B cell (primary cell): ENCODE measurements around the gene RECK. TPM values are rescaled to one million over a fixed set of nuclear protein-coding genes. Genes with fewer than 3 reads are reported as not detected.

Source experiments
- ATAC-seq: fragments of 200-7000 bp; cut with Tn5 transposase; one replicate; pipeline ENCODE4 v1.10.0; 2021; ENCODE audit warnings: low read depth, mild to moderate bottlenecking, moderate number of reproducible peaks, moderate library complexity
- CTCF ChIA-PET: fragments of 350-600 bp; sonication (Branson Sonifier 250); formaldehyde crosslinking; loops from one replicate; lab custom pipeline; 2021; ENCODE audit warnings: antibody characterized with exemption, inconsistent platforms; lab: Charles Lee
- POLR2A ChIA-PET: fragments of 350-600 bp; sonication (Branson Sonifier 250); formaldehyde crosslinking; loops from one replicate; lab custom pipeline; 2021; ENCODE audit warnings: antibody characterized with exemption; lab: Charles Lee
- DNase-seq: peaks from one replicate; pipeline ENCODE4 v3.0.0; 2013
- H2AFZ ChIP-seq: 2 replicates; pipeline ENCODE4 v1.6.1; 2012; ENCODE audit warnings: mild to moderate bottlenecking, low read depth, low read length; ENCODE audit not compliant: insufficient read depth, poor library complexity, severe bottlenecking
- H3K27ac ChIP-seq, 2 donors: 1 replicate in 1 of 2; 2 replicates in 1 of 2; pipeline ENCODE4 v1.5.1; 2012 to 2013; ENCODE audit warnings: low read length in 2 of 2, mild to moderate bottlenecking in 2 of 2, moderate library complexity in 1 of 2
- H3K27me3 ChIP-seq, 4 experiments: fragments of 200-600 bp in 1 of 4; sonication (generic) in 1 of 4; replicated peaks in 1 of 4; 1 replicate in 2 of 4; 2 replicates in 2 of 4; pipeline versions ENCODE4 v1.6.1 to v1.7.0; 2013 to 2016; ENCODE audit warnings: low read length in 3 of 4, mild to moderate bottlenecking in 2 of 4, mixed read lengths in 1 of 4, moderate library complexity in 1 of 4; ENCODE audit not compliant: insufficient read depth in 4 of 4, control insufficient read depth in 3 of 4; ENCODE audit errors: control extremely low read depth in 1 of 4
- H3K36me3 ChIP-seq, 2 experiments: replicated peaks in 1 of 2; 1 replicate in 1 of 2; 2 replicates in 1 of 2; pipeline versions ENCODE4 v1.6.1 to v1.7.1; 2013; ENCODE audit warnings: low read length in 1 of 2; ENCODE audit not compliant: insufficient read depth in 2 of 2, control insufficient read depth in 1 of 2; ENCODE audit errors: control extremely low read depth in 1 of 2, extremely low read depth in 1 of 2
- H3K4me1 ChIP-seq, 2 donors: fragments of 200-600 bp in 1 of 2; sonication (generic) in 1 of 2; 1 replicate in 1 of 2; 2 replicates in 1 of 2; pipeline versions ENCODE4 v1.5.1 to v1.6.1; 2013 to 2017; ENCODE audit warnings: low read length in 2 of 2; ENCODE audit not compliant: control insufficient read depth in 2 of 2, insufficient read depth in 2 of 2
- H3K4me2 ChIP-seq: replicated peaks from 2 replicates; pipeline ENCODE3; 2012; ENCODE audit warnings: mild to moderate bottlenecking, low read depth, low read length; ENCODE audit not compliant: poor library complexity, severe bottlenecking
- H3K4me3 ChIP-seq, 5 experiments: fragments of 200-600 bp in 1 of 5; sonication (generic) in 1 of 5; 1 replicate in 3 of 5; 2 replicates in 2 of 5; pipeline versions ENCODE4 v1.5.1 to v1.7.0; 2011 to 2016; ENCODE audit warnings: low read length in 4 of 5, mild to moderate bottlenecking in 4 of 5, low read depth in 2 of 5, control low read depth in 1 of 5, moderate library complexity in 1 of 5; ENCODE audit not compliant: insufficient read depth in 1 of 5; ENCODE audit errors: control extremely low read depth in 1 of 5, extremely low read depth in 1 of 5
- H3K79me2 ChIP-seq: fragments of 200-600 bp; sonication (generic); one replicate; pipeline ENCODE4 v1.6.0; 2016; ENCODE audit warnings: low read length; ENCODE audit not compliant: control insufficient read depth, insufficient read depth
- H3K9ac ChIP-seq: fragments of 200-600 bp; sonication (generic); 2 replicates; pipeline ENCODE4 v1.6.1; 2017; ENCODE audit warnings: mild to moderate bottlenecking, low read length, moderate library complexity
- H3K9me3 ChIP-seq, 3 donors: one replicate each; pipeline versions ENCODE4 v1.6.1 to v1.7.1; 2013; ENCODE audit warnings: low read length in 2 of 3; ENCODE audit not compliant: control insufficient read depth in 2 of 3, insufficient read depth in 1 of 3; ENCODE audit errors: control extremely low read depth in 1 of 3
- H4K20me1 ChIP-seq: 2 replicates; pipeline ENCODE4 v1.6.0; 2012; ENCODE audit warnings: mild to moderate bottlenecking, low read length; ENCODE audit not compliant: insufficient read depth, control insufficient read depth, poor library complexity, severe bottlenecking
- H3K27ac Mint-ChIP-seq: one replicate; pipeline ENCODE4 v1.8.0; 2021; ENCODE audit warnings: mixed read lengths
- H3K27me3 Mint-ChIP-seq: one replicate; pipeline ENCODE4 v1.8.0; 2021; ENCODE audit warnings: mixed read lengths
- H3K4me1 Mint-ChIP-seq: one replicate; pipeline ENCODE4 v1.8.0; 2021; ENCODE audit warnings: mixed read lengths
- H3K4me3 Mint-ChIP-seq: one replicate; pipeline ENCODE4 v1.8.0; 2021; ENCODE audit warnings: mixed read lengths
- H3K9me3 Mint-ChIP-seq: one replicate; pipeline ENCODE4 v1.8.0; 2022; ENCODE audit warnings: mixed read lengths; ENCODE audit not compliant: insufficient read depth
- CTCF ChIP-seq: fragments of 200-600 bp; IDR thresholded peaks from one replicate; pipeline ENCODE4 v1.8.0; 2022; ENCODE audit warnings: antibody characterized with exemption, mild to moderate bottlenecking
- EZH2 ChIP-seq: IDR thresholded peaks from 2 replicates; pipeline ENCODE4 v1.6.1; 2012; ENCODE audit warnings: borderline replicate concordance, low read depth, mild to moderate bottlenecking, moderate library complexity, low read length; ENCODE audit not compliant: insufficient read depth, poor library complexity, severe bottlenecking
- WGBS: methylation state at CpG from one replicate; pipeline ENCODE4 v1.1.5; 2013; ENCODE audit warnings: missing lambda C conversion rate; ENCODE audit not compliant: insufficient coverage; 5-methylcytosine and 5-hydroxymethylcytosine counted together
- intact Hi-C: fragments of 100-400 bp; cut with micrococcal nuclease; formaldehyde crosslinking; loops from one replicate; pipeline ENCODE4 v1.10.0; 2022
- polyA plus RNA-seq: library from polyadenylated mRNA; depleted of rRNA; stranded (reverse); fragments of >200 nt; gene quantifications from 2 replicates; pipeline ENCODE4 v1.2.3, GENCODE V29; 2012
- total RNA-seq, 2 donors: library from RNA; stranded (reverse); fragments of 120-200 nt in 1 of 2; gene quantifications; 1 replicate in 1 of 2; 2 replicates in 1 of 2; pipeline versions ENCODE4 v1.2.3 to v1.2.4, GENCODE V29; 2013 to 2022

RECK gene
- total and polyA plus RNA-seq, 2 donors (not counting 1 experiment from before 2014, with no cell fraction given) = 5.6 to 7.7 TPM

DNA sequence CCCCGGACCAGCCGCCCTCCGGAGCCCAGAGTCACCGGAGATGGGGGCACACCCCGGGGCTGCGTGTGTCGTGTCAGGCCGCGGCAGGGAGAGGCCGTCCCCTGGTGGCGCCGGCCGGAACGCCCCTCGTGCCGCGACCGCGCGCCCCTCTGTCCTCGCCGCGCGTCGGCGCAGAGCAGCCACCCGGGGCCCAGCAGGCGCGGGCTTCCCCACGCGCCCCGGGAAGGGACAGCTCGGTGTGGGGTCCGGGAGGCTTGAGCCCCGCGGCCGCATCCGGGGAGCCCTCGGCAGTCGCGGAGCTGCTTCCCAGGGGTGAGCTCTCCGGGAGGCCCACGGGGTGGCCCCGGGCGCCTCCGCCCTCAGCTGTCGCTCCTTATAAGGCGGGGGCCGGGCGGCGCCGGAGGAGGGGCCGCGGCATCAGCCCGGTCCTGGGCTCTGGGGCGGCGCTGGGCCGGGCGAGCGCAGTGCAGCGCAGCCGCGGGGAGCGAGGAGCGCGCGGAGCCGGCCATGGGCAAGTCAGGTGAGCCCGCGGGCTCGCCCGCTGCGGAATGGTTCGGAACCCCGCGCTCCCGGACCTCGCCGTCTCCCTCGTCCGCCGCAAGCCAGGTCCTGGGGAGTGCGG lies 99.7 kb downstream of the RECK start, which contains the start of gene GLIPR2:
Gene GLIPR2 (plus strand): TSS at position 462 of the 622 bp plus-strand sequence. CDS start 46 bp downstream, at position 508.
- H3K27me3 Mint-ChIP-seq = no peaks in the 10 kb centered on the region
- H3K4me1 ChIP-seq = peaks cover 38 to 39% of the 10 kb centered on the region in 2 donors
- H3K9me3 ChIP-seq = no peaks in the 10 kb centered on the region
- H3K27ac ChIP-seq = peak within 1 kb of the TSS; percentile 11 to 75
- under 1% methylated on average over 83 of the region's 83 CpGs for WGBS
- ChIA-PET POLR2A (interaction anchor here (1.1 to 2.0 kb wide), 4 partner anchors 8 to 54 kb away, joined by 3 to 7 read pairs (median 4); partner anchors contain the start of gene CLTA), CTCF (interaction anchor here (0.6 to 4.3 kb wide), 7 partner anchors 15 to 472 kb away, joined by 3 to 50 read pairs (median 5); partner anchors contain the start of genes CCIN and CLTA)
- H3K4me2 ChIP-seq = peak within 1 kb of the TSS; percentile 94
- TF ChIP-seq EZH2 (no peak), CTCF (peak; percentile 17)
- H3K4me1 Mint-ChIP-seq = peaks cover 50% of the 10 kb centered on the region
- peak within 1 kb of the TSS; percentile 82 for H2AFZ ChIP-seq
- H3K79me2 ChIP-seq = peaks cover 32% of the 10 kb centered on the region
- peaks cover 0 to 20% of the 10 kb centered on the region in 2 experiments for H3K36me3 ChIP-seq
- H3K4me3 ChIP-seq = peak within 1 kb of the TSS; percentile 47 to 79 (median 68)
- peak within 1 kb of the TSS; percentile 96 for H3K4me3 Mint-ChIP-seq
- DNase-seq = peak; percentile 86
- no peaks in the 10 kb centered on the region for H3K9me3 Mint-ChIP-seq
- intact Hi-C loops = loop anchor here (1.0 to 5.0 kb wide), 5 partner anchors 16 to 121 kb away; partner anchors contain the start of genes CLTA and GNE
- peak; percentile 99 for ATAC-seq
- H3K27me3 ChIP-seq = no peaks in the 10 kb centered on the region
- H3K27ac Mint-ChIP-seq = peak within 1 kb of the TSS; percentile 93
- peaks cover 17% of the 10 kb centered on the region for H4K20me1 ChIP-seq
- peak within 1 kb of the TSS; percentile 79 for H3K9ac ChIP-seq
